Heart right ventricle (tissue), 16 donors: ENCODE data around the gene ISCU. TPM values are rescaled to one million over a fixed set of nuclear protein-coding genes. Genes with fewer than 3 reads are reported as not detected.
A peak's percentile ranks its signal among the peaks of the same experiment; 100 is the strongest.

Experiments
- ATAC-seq, 8 donors: fragments of 200-7000 bp; cut with Tn5 transposase; one replicate each; pipeline ENCODE4 v1.9.1; 2020; ENCODE audit warnings: mild to moderate bottlenecking in 8 of 8, moderate library complexity in 8 of 8, moderate number of reproducible peaks in 1 of 8
- DNase-seq, 2 donors: peaks; one replicate each; pipeline ENCODE4 v3.0.0-alpha.2; 2020
- H3K27ac ChIP-seq, 10 donors: fragments of 200-600 bp; sonication (generic) in 2 of 10; one replicate each; pipeline versions ENCODE4 v1.5.0 to v1.8.0; 2020 to 2022; ENCODE audit warnings: mild to moderate bottlenecking in 3 of 10
- H3K27me3 ChIP-seq, 7 donors: fragments of 200-600 bp; one replicate each; pipeline ENCODE4 v1.8.0; 2021 to 2022; ENCODE audit warnings: mild to moderate bottlenecking in 2 of 7
- H3K36me3 ChIP-seq, 9 donors: fragments of 200-600 bp; sonication (generic) in 1 of 9; one replicate each; pipeline versions ENCODE4 v1.5.0 to v1.8.0; 2020 to 2022; ENCODE audit warnings: mild to moderate bottlenecking in 2 of 9
- H3K4me1 ChIP-seq, 9 donors: fragments of 200-600 bp; sonication (generic) in 1 of 9; one replicate each; pipeline versions ENCODE4 v1.5.0 to v1.8.0; 2020 to 2022; ENCODE audit warnings: mild to moderate bottlenecking in 4 of 9
- H3K4me3 ChIP-seq, 10 donors: fragments of 200-600 bp; sonication (generic) in 2 of 10; one replicate each; pipeline versions ENCODE4 v1.5.0 to v1.8.0; 2020 to 2022; ENCODE audit warnings: mild to moderate bottlenecking in 7 of 10, moderate library complexity in 2 of 10
- H3K9me3 ChIP-seq, 11 donors: fragments of 200-600 bp in 10 of 11; sonication (generic) in 2 of 11; one replicate each; pipeline versions ENCODE4 v1.5.0 to v1.8.0; 2013 to 2022; ENCODE audit warnings: mild to moderate bottlenecking in 2 of 11, control low read depth in 1 of 11, moderate library complexity in 1 of 11
- CTCF ChIP-seq, 9 donors: fragments of 200-600 bp; sonication (generic) in 2 of 9; IDR thresholded peaks; one replicate each; pipeline versions ENCODE4 v1.5.0 to v1.8.0; 2021 to 2022; ENCODE audit warnings: antibody characterized with exemption in 9 of 9, mild to moderate bottlenecking in 5 of 9, moderate library complexity in 1 of 9
- WGBS, 2 donors: extraction: QIAGEN DNeasy Blood & Tissue Kit; methylation state at CpG; one replicate each; pipeline ENCODE4 v1.1.7; 2013; ENCODE audit warnings: inconsistent platforms in 1 of 2; 5-methylcytosine and 5-hydroxymethylcytosine counted together
- intact Hi-C, 10 donors: fragments of 100-400 bp; cut with DNase I; formaldehyde crosslinking; loops; one replicate each; pipeline versions ENCODE4 v1.11.1 to v1.14.2; 2022
- polyA plus RNA-seq, 2 donors: library from polyadenylated mRNA; stranded (reverse); fragments of 200-250 nt; gene quantifications; one replicate each; pipeline ENCODE4 v1.2.3, GENCODE V29; 2013
- total RNA-seq, 10 donors: library from RNA; stranded (reverse); fragmentation: NEBNext Ultra II Directional in 3 of 10; extraction: Animal tissue kit (Norgen Biotek cat#: 25700) in 3 of 10; gene quantifications; one replicate each; pipeline versions ENCODE4 v1.2.1 to v1.2.4, GENCODE V29; 2021 to 2023
- donor health status: Arrhythmogenic right ventricular cardiomyopathy.
- donor health status: ischemic (EF 13 %, LVEDD 7.1; RV severe dilation, severe dysfunction).
- donor health status: healthy with polysubstance abuse.
- donor health status: DM: no; HTN: yes; CAD: no.
- donor health status: DM: no; HTN: no; CAD: no.
- donor health status: ischemic (EF 25% LVEDD 6.9; RV normal size, moderate dysfunction).
- donor health status: ischemic (EF 25% LVEDD 5.7; RV mildly dilated, moderate dysfunction).
- donor health status: healthy.
- donor health status: DM: yes; HTN: yes; CAD: no.
- donor health status: Ischemic cardiomyopathy.
- donor health status: ischemic (EF 35%, LVEDD 5.7; RV mildly dilated, moderate dysfunction).
- donor health status: nonischemic (EF 11% LVEDD 7.7; RV severe dilation, severe dysfunction).
- donor health status: DM: yes; HTN: yes; CAD: no.
- donor health status: PGD.
- donor health status: ischemic (EF 29% LVEDD 5.4; RV normal size, mild dysfunction).
- donor health status: nonischemic (EF 23%, LVEDD 6.1; RV moderate dilation, normal function).

The ISCU gene
- total and polyA plus RNA-seq, 12 donors, result 164 to 630 (median 516) TPM

GRCh38 chr12:108568338-108569154 lies 6.2 kb downstream of the ISCU start:
- H3K4me1 ChIP-seq, result peaks cover 0 to 54% (median 30%) of the 10 kb centered on the region in 9 donors
- H3K36me3 ChIP-seq, result peaks cover 0 to 68% (median 58%) of the 10 kb centered on the region in 9 donors
- no peak for ATAC-seq

GRCh38 chr12:108570743-108571608 lies 8.6 kb downstream of the ISCU start:
- peak overlapping the region in 1 of 10 donors; percentile 15 for H3K27ac ChIP-seq
- ATAC-seq, result peak in 2 of 8 donors; percentile 12 to 27
- peak in 8 of 9 donors; percentile 6 to 52 (median 40) for TF ChIP-seq CTCF (IDR thresholded peaks at IDR 0.05)
- H3K36me3 ChIP-seq, result peaks cover 0 to 46% (median 40%) of the 10 kb centered on the region in 9 donors
- H3K27me3 ChIP-seq, result no peaks in the 10 kb centered on the region
- 63 to 66% methylated on average over 3 of the region's 3 CpGs for WGBS, 2 donors
- H3K4me1 ChIP-seq, result peaks cover 0 to 30% (median 6%) of the 10 kb centered on the region in 9 donors
- no peak for DNase-seq
- H3K9me3 ChIP-seq, result no peaks in the 10 kb centered on the region
- H3K4me3 ChIP-seq, result no peak overlapping the region
- intact Hi-C loops, result loop anchor here in 4 of 10 donors (2.0 to 10.0 kb wide), 6 partner anchors 36 to 521 kb away; partner anchors contain the start of gene ALKBH2 (in 1 of the 4)

More at GRCh38 chr12:108568338-108569154, 6.2 kb downstream of the ISCU start:
- Histone ChIP-seq H3K27me3 (no peaks in the 10 kb centered on the region), H3K27ac (peak overlapping the region in 5 of 10 donors; percentile 28 to 74 (median 40)), H3K9me3 (no peaks in the 10 kb centered on the region), H3K4me3 (no peak overlapping the region)
- TF ChIP-seq CTCF (IDR thresholded peaks at IDR 0.05), result no peak
- intact Hi-C loops, result loop anchor here in 6 of 10 donors (5.0 to 10.0 kb wide), 7 partner anchors 49 to 526 kb away; partner anchors contain the start of genes SSH1 (in 2 of the 6), ALKBH2 (in 1 of the 6) and UNG (in 1 of the 6)
- WGBS, 2 donors, result 82 to 84% methylated on average over 10 of the region's 10 CpGs
- no peak for DNase-seq

GRCh38 chr12:108571609-108572165 lies 9.3 kb downstream of the ISCU start:
- WGBS, 2 donors, result 86 to 87% methylated on average over 8 of the region's 8 CpGs
- H3K9me3 ChIP-seq, result no peaks in the 10 kb centered on the region
- TF ChIP-seq CTCF (IDR thresholded peaks at IDR 0.05), result no peak
- no peak for ATAC-seq
- H3K27me3 ChIP-seq, result no peaks in the 10 kb centered on the region
- intact Hi-C loops, result loop anchor here in 4 of 10 donors (2.0 to 10.0 kb wide), 6 partner anchors 36 to 521 kb away; partner anchors contain the start of gene ALKBH2 (in 1 of the 4)
- DNase-seq, result no peak
- no peak overlapping the region for H3K4me3 ChIP-seq
- H3K4me1 ChIP-seq, result peaks cover 0 to 29% (median 8%) of the 10 kb centered on the region in 9 donors
- H3K36me3 ChIP-seq, result peaks cover 0 to 39% (median 33%) of the 10 kb centered on the region in 9 donors
- no peak overlapping the region for H3K27ac ChIP-seq
